Measurements from ENCODE around the gene PSMD8.
A peak's percentile ranks its signal among the peaks of the same experiment; 100 is the strongest.
"Not testable (repeated sequence)": the region's sequence is repeated elsewhere in the genome, so short reads cannot be mapped to it uniquely, and the experiment has no call there.

The PSMD8 gene

GRCh38 chr19:38388349-38389100 is 14.2 kb downstream of the PSMD8 start, which contains the start of gene SPRED3:
TSS of gene SPRED3 (plus strand) at chr19:38388697. CDS start at chr19:38390303, 1,606 bp downstream.
- DNase-seq: no peak

DNA sequence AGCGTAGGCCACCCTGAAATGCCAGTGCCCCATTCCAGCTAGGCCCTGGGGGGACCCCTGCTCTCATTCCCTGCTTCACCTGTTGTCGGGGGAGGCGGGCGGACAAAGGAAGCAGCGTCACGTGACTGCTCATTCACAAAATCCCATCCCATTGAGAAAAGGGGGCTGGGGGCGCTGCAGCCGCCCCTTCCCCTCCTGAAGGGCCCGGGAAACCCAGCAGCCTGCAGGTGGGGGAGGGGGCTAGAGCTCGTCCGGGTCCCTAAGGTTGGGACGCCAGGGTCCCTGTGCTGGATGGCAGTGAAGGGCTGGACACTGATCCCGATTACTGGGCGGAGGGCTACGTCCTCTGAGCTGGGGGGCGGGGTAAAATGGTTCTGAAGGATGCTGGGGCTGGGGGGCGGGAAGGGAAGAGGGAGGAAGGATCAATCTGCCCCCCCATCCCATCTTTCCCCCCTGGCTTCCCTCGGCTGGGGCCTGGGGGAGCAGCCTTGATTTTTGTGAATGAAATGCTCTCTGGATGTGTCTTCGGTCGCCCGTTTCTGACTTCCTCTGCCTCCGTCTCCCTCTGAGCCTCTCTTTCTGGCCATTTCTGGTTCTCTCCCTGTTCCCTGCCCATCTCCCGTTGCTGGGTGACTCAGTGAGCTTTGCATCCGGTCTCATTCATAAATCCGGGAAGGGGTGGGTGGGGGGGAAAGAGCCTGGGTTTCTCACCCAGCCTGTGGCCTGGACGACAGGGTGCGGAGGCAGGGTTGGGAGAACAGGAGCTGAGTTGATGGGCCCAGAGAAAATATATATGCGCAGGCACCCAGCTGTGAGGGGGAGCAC is 14.9 kb downstream of the PSMD8 start:
- no peak for DNase-seq

DNA sequence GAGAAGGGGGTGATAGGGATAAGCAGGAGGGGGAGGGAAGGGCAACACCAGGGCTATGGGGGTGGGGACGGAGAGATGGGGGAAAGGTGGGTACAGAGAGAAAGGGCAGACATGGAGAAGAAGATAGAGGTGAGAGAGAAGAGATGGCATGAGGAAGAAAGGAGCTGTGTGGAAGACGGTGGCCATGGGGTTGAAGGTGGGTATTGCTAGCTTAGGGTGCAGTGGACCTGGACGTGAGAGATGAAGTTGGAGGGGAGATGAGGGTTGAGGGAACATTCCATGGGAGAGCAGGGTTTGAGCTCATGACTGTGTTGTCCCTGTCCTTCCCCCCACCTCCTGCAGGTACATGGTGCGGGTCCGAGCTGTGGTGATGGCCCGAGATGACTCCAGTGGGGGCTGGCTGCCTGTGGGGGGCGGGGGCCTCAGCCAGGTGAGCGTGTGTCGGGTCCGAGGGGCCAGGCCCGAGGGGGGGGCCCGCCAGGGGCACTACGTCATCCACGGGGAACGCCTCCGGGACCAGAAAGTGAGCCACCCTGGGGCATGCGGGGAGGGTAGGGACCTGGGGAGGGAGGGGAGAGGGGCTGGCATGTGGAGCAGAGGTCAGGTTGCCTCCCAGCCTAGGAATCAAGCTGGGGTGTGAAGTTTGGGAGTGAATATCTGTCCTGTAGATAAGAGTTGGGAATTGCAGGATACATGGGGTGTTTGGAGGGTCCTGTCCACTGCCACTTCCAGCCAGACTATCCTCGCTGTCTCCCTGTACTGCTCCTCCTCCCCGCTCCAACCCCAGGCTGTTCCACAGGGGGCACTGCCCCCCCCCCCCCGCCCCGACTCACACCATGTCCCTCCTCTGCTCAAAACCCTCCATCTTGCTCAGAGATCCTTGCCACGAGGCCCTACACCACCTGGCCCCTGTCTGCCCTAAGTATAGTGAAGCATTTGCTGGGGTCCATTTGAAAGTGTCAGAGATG is 15.9 kb downstream of the PSMD8 start:
- DNase-seq: no peak

DNA sequence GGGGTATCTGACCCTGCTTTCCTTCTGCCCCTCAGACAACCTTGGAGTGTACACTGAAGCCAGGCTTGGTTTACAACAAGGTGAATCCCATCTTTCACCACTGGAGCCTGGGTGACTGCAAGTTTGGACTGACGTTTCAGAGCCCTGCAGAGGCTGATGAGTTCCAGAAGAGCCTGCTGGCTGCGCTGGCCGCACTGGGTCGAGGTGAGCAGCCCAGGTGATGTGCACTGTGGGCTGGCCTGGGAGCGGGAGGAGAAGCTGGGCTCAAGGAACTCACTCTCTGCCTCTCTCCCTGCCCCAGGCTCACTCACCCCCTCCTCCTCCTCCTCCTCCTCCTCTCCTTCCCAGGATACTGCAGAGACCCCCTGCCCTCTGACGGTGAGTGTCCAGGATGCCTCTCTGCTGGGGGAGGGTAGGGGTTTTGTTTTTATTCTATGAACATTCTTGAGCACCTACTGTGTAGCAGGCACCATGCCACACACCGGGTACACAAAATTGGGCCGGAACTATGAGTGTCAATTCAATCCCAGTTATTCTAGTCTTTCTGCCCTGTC is 17.6 kb downstream of the PSMD8 start:
- no peak for DNase-seq

GRCh38 chr19:38392707-38393308 is 18.4 kb downstream of the PSMD8 start:
- no peak for DNase-seq

GRCh38 chr19:38394488-38394887 is 20.1 kb downstream of the PSMD8 start:
- DNase-seq: no peak

GRCh38 chr19:38395381-38396114 is 21.2 kb downstream of the PSMD8 start:
- no peak for DNase-seq

- DNase-seq: no peak
Observed at GRCh38 chr19:38399081-38399480, 24.7 kb downstream of the PSMD8 start.

GRCh38 chr19:38399537-38399936 is 25.2 kb downstream of the PSMD8 start:
- no peak for DNase-seq

DNA sequence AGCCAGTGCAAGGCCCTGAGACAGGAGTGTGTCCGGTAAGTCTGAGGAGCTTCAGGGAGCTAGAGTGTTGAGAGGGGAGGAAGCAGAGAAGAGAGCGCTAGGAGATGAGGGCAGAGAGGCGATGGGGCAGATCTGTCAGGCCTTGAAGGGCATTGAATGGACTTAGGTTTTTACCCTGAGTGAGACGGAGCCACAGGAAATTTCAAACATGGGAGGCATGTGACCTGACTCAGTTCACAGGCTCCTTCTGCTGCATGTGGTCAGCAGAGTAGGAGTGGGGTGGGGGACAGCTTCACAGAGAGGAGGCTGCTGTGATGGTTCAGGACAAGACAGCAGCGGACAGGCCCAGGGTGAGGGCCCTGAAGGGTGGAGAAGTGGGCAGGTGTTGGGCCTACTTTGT is 26.0 kb downstream of the PSMD8 start:
- no peak for DNase-seq

DNA sequence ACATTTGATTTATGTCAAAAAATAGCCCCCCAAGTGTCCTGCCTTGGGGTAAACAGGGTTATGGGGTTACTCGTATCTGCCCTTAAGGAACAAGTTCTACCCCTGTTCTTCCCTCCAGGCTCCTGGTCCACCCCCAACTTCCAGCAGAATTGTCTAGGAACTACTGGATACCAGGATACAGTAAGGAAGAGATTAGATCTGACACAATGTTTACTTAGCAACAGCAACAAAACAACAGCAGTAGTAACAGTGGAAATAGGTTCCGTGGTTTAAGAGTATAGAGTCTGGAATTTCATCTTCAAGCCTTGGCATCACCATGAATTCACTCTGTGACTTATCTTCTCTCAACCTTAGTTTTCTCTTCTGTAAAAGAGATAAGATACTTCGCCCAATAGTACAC is 26.8 kb downstream of the PSMD8 start:
- DNase-seq: no peak

GRCh38 chr19:38402623-38402966 is 28.2 kb downstream of the PSMD8 start:
- no peak for DNase-seq

GRCh38 chr19:38402967-38403674 is 28.8 kb downstream of the PSMD8 start, which contains the start of gene FAM98C:
TSS of gene FAM98C (plus strand) at chr19:38403093. CDS start at chr19:38403154, 61 bp downstream.
- DNase-seq: peak; percentile 99

- no peak for DNase-seq
Observed at GRCh38 chr19:38404858-38405257, 30.5 kb downstream of the PSMD8 start.

DNA sequence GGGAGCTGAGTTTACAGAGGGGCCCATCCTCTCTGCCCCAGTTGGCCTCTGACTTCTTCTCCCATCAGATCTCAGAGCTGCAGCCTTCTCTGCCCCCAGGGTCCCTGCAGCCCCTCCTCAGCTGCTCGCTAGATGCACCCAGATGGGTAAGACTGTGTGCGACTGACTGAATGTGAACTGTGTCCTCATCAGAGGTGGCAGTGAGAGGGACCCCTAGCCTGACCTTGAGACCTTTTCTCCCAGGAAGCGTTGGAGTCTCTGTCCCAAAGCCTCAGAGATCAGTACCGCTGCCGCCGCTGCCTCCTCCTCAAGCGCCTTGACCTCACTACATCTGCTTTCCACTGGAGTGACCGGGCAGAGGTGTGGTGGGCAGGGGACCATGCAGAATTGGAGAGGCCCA is 30.9 kb downstream of the PSMD8 start:
- no peak for DNase-seq

GRCh38 chr19:38409631-38410133 is 35.3 kb downstream of the PSMD8 start:
- DNase-seq: no peak

GRCh38 chr19:38410407-38410806 is 36.0 kb downstream of the PSMD8 start:
- DNase-seq: not testable (repeated sequence)

GRCh38 chr19:38411041-38411712 is 36.8 kb downstream of the PSMD8 start:
- no peak for DNase-seq

DNA sequence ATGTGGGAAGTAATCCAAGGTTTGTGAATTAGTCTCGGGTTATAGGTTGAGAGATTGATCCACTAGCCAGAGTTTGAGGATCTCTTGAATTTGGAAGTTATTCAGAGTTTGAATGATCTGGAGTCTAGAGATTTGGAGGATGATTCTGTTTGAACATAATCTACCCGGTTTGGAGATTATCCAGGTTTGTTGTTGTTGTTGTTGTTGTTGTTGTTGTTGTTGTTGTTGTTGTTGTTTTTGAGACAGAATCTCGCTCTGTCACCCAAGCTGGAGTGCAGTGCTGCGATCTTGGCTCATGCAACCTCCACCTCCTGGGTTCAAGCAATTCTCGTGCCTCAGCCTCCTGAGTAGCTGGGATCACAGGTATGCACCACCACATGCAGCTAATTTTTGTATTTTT is 37.5 kb downstream of the PSMD8 start:
- not testable (repeated sequence) for DNase-seq

DNA sequence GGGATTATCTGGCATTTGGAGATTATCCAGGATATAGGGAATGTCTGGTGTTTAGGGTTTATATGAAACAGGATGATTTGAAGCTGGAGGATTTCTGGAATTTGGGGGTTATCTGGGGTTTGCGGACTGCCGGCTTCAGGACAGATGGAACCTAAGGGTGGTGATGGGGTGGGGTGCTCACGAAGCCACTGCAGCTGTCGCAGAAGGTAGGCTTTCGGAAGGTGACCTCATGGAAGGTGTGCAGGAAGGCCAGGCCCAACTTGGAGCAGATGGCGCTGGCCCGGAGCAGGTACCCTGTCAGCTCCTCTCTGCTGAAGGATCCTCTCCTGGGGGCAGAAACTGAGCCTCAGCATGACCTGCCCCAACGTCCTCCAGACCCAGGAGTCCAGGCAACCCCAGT is 38.1 kb downstream of the PSMD8 start:
- DNase-seq: no peak

All from left hindlimb (tissue), 1 donor.